Measurements from ENCODE around the gene ISM1. TPM values are rescaled to one million over a fixed set of nuclear protein-coding genes. Genes with fewer than 3 reads are reported as not detected.
A peak's percentile ranks its signal among the peaks of the same experiment; 100 is the strongest.

Gene ISM1
- total RNA-seq, 2 donors from 2014 or later, result 0.59 to 1.3 TPM

- DNase-seq (ENCODE audit: low spot score), result no peak
- H3K27me3 ChIP-seq, result no peaks in the 10 kb centered on the region
- TF ChIP-seq CTCF (IDR thresholded peaks at IDR 0.05), result no peak
Observed at GRCh38 chr20:13299401-13299800, 78.3 kb downstream of the ISM1 start.

GRCh38 chr20:13301596-13301995 lies 80.5 kb downstream of the ISM1 start:
- Histone ChIP-seq H3K27ac (no peak overlapping the region), H3K36me3 (no peaks in the 10 kb centered on the region), H3K27me3 (no peaks in the 10 kb centered on the region), H3K4me3 (no peak overlapping the region), H3K9me3 (peaks cover 0 to 5% of the 10 kb centered on the region in 2 donors), H3K4me1 (no peaks in the 10 kb centered on the region)
- DNase-seq (ENCODE audit: low spot score), result no peak
- no peak for TF ChIP-seq CTCF (IDR thresholded peaks at IDR 0.05)

More at GRCh38 chr20:13299401-13299800, 78.3 kb downstream of the ISM1 start:
- no peak overlapping the region for H3K27ac ChIP-seq
- no peaks in the 10 kb centered on the region for H3K4me1 ChIP-seq
- no peak overlapping the region for H3K4me3 ChIP-seq
- no peaks in the 10 kb centered on the region for H3K36me3 ChIP-seq
- peaks cover 0 to 5% of the 10 kb centered on the region in 2 donors for H3K9me3 ChIP-seq

- H3K9me3 ChIP-seq, result peaks cover 0 to 5% of the 10 kb centered on the region in 2 donors
- H3K4me3 ChIP-seq, result no peak overlapping the region
- TF ChIP-seq CTCF (IDR thresholded peaks at IDR 0.05), result peak; percentile 45 to 68
- H3K27me3 ChIP-seq, result no peaks in the 10 kb centered on the region
- H3K27ac ChIP-seq, result no peak overlapping the region
- no peaks in the 10 kb centered on the region for H3K4me1 ChIP-seq
- H3K36me3 ChIP-seq, result no peaks in the 10 kb centered on the region
- DNase-seq (ENCODE audit: low spot score), result no peak
Observed at GRCh38 chr20:13302647-13303450, 81.8 kb downstream of the ISM1 start.

- Histone ChIP-seq H3K9me3 (peaks cover 0 to 5% of the 10 kb centered on the region in 2 donors), H3K27me3 (no peaks in the 10 kb centered on the region)
- TF ChIP-seq CTCF (IDR thresholded peaks at IDR 0.05), result no peak
Observed at GRCh38 chr20:13305284-13305683, 84.2 kb downstream of the ISM1 start.

GRCh38 chr20:13307562-13308163 lies 86.6 kb downstream of the ISM1 start:
- Histone ChIP-seq H3K9me3 (peaks cover 0 to 5% of the 10 kb centered on the region in 2 donors), H3K36me3 (no peaks in the 10 kb centered on the region), H3K27ac (no peak overlapping the region), H3K4me1 (no peaks in the 10 kb centered on the region), H3K4me3 (no peak overlapping the region), H3K27me3 (no peaks in the 10 kb centered on the region)
- TF ChIP-seq CTCF (IDR thresholded peaks at IDR 0.05), result no peak
- no peak for DNase-seq (ENCODE audit: low spot score)

More at GRCh38 chr20:13305284-13305683, 84.2 kb downstream of the ISM1 start:
- H3K4me3 ChIP-seq, result no peak overlapping the region
- no peak overlapping the region for H3K27ac ChIP-seq
- H3K4me1 ChIP-seq, result no peaks in the 10 kb centered on the region
- no peak for DNase-seq (ENCODE audit: low spot score)
- H3K36me3 ChIP-seq, result no peaks in the 10 kb centered on the region

Measured in right atrium auricular region (tissue), 2 donors.